CD4-positive, alpha-beta T cell treated with Interleukin-15 for 4 hours (primary cell): ENCODE data around the gene MRPS17.
"Not testable (repeated sequence)": the region's sequence is repeated elsewhere in the genome, so short reads cannot be mapped to it uniquely, and the experiment has no call there.

Source experiments
- DNase-seq: peaks from one replicate; pipeline ENCODE4 v3.0.0-alpha.2; 2020; ENCODE audit warnings: low spot score

MRPS17 gene

DNA sequence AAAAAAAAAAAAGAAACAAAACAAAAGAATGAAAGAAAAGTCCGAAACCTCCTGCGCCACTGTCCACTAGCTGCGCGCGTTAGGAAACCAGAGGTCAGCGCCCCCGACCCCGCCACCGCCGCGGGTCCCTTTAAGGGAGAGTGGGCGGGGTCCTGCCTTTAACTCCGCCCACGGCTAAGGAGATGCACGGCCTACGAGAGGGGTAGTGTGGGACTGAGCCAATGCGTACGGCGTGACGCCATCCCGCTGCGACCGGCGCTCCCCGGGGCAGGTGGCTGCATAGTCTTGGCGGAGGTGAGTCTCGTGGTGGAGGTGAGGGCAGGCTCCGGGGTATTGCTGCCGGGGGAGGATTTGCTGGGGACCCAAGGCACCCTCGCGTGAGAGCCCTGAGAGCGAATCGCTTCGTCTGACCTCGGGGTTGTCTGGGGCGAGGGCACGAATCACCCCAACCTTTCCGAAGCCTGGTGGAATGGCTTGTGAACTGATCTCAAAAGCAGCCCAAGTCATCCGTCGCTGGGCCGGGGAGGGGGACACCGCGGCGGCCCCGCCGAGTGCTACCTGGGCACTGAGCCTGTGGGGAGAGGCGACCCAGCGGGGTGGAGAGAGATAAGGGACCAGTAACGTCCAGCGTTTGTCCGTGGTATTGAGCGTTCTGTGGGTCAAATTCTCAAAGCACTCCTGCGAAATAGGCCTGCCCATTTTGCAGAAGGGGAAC, at the start of gene MRPS17:
MRPS17 (plus strand) TSS at position 241 of the 715 bp plus-strand sequence. CDS start 1,319 bp downstream, outside the sequence.
- peak; percentile 91 for DNase-seq

DNA sequence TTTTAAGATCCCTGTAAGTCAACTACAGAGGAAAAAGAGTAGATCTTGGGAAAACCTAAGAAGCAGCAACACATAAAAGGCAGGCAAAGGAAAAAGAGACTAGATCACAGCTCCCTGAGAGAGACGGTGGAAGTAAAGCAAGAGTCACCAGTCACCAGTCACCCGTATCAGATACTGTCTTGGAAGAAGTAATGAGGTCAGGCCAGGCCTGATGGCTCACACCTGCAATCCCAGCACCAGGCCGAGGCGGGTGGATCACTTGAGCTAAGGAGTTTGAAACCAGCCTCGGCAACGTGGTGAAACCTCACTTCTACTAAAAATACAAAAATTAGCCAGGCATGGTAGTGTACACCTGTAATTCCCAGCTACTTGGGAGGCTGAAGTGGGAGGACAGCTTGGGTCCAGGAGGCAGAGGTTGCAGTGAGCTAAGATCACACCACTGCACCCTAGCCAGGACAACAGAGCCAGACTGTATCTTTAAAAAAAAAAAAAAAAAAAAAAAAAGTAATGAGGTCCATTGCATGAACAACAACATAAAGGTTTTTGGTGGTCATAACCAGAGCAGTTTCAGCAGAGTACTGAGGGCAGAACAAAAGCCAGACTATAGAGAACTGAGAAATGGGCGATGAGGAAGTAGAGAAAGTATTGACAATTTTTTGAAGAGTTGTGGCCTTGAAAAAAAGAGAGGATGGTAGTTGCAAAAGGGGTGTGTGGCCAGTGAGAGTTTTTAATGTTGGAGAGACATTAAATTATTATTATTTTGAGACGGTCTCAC, 47.5 kb upstream of the MRPS17 start:
- no peak for DNase-seq

DNA sequence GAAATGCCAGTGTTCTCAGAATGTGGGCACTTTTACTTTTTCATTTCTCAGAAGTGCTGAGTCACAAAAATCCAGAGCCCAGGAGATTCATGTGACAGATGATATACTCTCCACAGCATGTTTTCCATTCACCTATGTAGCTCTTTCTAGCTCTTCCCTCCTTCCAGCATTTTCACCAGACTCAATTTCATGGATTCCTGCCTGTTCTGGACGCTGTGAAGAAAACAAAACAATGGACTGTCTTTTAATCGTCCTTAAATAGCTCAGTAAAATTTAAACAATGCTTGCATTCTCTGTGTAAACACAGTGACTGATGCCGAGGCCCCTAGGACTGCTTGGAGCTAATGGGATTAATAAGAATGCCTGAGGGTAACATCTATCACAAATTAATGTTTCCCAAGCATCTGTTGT, 38.9 kb upstream of the MRPS17 start:
- DNase-seq, result no peak

DNA sequence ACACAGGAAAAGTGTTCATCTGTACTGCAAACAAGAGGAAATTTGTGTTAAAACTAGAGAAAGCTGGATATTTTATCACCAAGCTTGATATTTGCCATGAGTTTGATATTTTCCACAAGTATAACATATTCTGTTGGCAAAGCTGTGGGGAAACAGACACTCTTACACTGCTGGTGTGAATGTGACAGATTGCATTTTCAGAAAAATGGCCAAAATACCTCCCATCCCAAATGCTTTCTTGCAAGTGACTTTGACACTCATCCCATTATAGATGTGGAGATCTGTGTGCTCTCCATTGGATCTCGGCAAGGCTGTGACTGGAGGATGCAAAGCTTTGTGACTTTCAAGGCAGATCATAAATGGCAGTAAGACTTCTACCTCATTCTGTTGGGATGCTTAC, 33.9 kb upstream of the MRPS17 start:
- no peak for DNase-seq

DNA sequence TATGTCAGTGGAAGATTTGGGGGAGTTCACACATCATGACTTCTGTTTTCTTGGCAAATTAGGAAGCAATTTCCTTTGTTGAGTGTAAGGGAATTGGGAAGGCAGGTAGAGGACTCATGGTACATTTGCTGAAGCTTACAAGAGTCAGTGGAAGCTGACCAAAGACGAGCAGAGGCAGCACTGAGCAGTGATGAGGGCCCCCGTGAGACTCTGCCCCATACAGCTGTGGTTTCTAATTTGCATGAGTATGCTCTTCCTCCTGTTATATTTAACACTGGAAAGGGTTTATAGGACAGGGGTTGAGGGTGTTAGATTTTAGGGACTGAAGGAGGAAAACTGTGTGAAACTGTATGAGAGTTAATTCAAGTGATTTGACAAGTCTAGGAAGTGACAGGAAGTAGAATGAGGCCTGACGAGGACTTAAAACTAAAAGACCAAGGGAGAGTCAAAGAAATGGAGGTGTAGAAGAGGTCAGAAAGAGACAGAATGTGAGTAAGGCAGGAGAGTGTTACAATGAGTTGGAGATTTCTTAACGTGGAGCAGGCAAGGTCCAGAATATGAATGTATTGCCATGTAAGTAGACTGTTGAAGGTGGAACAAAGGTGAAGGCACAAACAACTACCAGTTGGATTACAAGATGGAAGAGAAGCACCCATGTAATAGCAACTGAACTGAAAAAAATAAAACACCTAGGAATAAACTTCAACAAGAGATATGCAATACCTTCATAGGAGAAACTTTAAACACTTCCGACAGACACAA, 23.5 kb upstream of the MRPS17 start:
- no peak for DNase-seq

DNA sequence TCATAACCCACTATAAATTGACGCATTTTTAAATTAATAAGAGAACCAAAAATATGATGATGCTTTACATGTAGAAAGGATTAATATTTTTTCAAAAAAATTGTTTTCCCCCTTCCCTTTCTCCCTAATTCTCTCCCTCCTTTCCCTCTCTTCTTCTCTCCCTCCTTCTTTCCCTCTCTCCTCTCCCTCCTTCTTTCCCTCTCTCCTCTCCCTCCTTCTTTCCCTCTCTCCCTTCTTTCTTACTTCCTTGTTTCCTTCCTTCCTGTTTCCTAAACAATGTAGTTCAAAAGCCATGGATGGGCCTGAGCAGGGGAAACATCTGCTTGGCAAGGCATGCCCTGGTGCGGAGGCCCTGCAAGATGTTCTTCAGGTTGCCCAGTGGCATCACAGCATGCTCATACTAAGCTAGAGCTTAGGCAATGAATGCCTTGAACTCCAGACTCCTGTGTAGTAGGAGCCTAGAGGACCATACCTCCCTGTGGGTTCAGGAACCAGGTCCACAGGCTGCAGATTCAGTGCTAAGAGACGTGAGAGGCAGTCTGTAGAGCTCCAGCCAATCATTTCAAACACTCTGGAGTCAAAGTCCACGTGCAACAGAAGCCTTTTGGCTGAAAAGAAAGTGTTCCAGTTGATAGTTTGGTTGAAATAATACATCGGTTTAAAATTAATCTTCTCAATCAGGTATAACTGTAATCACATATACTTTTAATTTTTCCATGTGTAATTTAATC, 20.1 kb upstream of the MRPS17 start:
- no peak for DNase-seq

DNA sequence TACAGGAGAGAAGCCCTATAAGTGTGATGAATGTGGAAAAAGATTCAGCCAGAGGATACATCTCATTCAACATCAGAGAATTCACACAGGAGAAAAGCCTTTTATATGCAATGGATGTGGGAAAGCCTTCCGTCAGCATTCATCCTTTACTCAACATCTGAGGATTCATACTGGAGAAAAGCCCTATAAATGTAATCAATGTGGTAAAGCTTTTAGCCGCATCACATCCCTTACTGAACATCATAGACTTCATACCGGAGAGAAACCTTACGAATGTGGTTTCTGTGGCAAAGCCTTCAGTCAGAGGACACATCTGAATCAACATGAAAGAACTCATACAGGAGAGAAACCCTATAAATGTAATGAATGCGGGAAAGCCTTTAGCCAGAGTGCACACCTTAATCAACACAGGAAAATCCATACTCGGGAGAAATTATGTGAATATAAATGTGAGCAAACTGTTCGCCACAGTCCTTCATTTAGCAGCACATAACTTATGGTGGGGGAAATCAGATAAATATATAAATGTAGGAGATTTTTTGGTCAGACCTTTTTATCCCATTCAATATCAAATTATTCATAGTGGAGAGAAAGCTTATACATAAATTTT, 12.1 kb upstream of the MRPS17 start:
- DNase-seq, result no peak

DNA sequence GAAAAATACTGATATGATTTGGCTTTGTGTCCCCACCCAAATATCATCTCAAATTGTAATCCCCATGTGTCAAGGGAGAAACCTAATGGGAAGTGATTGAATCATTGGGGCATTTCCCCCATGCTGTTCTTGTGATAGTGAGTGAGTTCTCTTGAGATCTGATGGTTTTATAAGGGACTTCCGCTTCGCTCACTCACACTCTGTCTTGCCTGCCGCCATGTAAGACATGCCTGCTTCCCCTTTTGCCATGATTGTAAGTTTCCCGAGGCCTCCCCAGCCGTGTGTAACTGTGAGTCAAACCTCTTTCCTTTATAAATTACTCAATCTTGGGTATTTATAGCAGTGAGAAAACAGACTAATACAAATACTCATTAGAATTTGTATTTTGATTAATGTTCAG, 5.1 kb upstream of the MRPS17 start:
- DNase-seq, result no peak

DNA sequence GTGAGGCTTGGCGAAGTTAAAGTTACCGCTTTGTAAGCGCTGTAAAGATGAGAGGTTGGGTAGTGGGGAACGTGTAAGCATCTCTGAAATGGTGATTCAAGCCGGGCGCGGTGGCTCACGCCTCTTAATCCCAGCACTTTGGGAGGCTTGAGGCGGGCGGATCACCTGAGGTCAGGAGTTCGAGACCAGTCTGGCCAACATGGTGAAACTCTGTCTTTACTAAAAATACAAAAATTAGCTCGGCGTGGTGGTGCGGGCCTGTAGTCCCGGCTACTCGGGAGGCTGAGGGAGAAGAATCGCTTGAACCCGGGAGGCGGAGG, 635 bp downstream of the MRPS17 start:
- not testable (repeated sequence) for DNase-seq

DNA sequence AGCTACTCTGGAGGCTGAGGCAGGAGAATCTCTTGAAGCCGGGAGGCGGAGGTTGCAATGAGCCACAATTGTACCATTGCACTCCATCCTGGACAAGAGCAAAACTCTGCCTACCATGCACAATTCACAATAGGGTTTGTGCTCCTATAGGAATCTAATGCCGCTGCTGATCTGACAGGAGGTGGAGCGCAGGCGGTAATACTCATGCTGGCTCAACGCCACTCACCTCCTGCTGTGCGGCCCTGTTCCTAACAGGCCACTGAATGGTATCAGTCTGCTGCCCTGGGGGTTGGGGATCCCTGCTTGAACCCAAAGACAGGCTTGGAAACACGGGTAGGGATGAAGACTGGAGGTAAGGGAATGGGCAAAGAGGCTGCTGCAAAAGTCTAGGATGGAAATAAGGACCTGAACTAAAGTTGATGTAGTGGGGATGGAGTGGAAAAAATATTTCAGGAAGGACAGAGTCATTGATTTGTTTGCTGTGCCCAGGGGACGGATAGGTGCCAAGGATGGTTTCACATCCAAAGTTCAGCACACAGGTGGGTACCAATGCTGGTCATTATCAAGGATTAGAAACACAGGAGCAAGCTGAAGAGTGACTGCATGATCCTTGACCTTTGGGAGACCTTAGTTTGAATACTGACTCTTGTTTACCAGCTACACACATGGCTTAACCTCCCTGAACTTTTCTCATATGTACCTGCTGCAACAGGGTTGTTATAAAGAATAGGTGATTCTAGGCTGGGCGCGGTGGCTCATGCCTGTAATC, 2.2 kb downstream of the MRPS17 start:
- no peak for DNase-seq

DNA sequence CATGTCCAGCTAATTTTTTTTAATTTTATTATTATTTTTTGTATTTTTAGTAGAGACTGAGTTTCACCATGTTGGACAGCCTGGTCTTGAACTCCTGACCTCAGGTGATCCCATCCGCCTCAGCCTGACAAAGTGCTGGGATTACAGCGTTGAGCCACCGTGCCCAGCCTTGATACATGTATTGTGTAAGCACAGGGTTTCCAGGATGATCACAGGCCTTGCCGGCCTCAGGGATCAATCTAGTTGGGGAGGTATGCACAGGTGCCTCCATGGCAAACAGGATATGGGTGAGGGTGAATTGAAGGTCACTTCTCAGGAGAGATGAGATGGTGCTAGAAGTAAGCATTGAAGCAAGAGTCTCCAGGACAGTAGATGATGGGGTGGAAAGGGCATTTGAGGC, 5.5 kb downstream of the MRPS17 start:
- DNase-seq, result no peak

DNA sequence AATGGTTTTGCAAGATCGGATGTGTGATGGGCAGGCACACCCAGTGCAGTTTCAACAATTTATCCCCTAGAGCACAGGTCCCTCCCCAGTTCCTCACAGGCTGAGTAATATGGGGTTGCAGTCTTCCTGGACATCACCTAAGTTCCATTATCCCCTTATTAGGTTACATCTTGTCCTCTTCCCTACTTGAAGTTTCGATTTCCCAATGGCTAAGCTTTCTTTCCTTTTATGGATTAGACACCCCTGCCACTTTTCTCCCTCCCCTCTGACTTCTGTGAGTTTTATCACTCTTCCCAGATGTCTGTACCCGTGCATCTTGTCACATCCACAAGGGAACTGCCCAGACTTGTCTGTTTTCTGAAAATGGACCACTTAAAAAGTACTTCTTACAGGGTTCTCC, 10.3 kb downstream of the MRPS17 start:
- DNase-seq, result no peak

DNA sequence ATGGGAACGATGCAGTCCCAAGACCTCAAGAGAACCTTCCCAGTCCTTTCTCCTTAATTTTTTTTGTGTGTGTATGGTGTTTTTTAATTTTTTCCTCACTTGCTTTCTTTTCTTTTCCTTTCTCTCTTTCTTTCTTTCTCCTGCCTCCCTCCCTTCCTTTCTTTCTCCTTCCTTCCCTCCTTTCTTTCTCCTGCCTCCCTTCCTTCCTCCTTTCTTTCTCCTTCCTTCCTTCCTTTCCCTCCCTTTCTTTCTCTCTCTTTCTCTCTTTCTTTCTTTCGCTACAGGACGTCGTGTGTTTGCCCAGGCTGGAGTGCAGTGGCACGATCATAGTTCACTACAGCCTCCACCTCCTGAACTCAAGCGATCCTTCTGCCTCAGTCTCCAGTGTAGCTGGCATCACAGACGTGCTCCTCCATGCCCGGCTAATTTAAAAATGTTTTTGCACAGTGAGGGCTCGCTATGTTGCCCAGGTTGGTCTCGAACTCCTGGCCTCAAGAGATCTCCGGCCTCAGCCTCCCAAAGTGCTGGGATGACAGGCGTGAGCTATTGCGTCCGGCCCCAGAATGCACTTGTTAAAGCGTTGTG, 12.0 kb downstream of the MRPS17 start:
- no peak for DNase-seq

DNA sequence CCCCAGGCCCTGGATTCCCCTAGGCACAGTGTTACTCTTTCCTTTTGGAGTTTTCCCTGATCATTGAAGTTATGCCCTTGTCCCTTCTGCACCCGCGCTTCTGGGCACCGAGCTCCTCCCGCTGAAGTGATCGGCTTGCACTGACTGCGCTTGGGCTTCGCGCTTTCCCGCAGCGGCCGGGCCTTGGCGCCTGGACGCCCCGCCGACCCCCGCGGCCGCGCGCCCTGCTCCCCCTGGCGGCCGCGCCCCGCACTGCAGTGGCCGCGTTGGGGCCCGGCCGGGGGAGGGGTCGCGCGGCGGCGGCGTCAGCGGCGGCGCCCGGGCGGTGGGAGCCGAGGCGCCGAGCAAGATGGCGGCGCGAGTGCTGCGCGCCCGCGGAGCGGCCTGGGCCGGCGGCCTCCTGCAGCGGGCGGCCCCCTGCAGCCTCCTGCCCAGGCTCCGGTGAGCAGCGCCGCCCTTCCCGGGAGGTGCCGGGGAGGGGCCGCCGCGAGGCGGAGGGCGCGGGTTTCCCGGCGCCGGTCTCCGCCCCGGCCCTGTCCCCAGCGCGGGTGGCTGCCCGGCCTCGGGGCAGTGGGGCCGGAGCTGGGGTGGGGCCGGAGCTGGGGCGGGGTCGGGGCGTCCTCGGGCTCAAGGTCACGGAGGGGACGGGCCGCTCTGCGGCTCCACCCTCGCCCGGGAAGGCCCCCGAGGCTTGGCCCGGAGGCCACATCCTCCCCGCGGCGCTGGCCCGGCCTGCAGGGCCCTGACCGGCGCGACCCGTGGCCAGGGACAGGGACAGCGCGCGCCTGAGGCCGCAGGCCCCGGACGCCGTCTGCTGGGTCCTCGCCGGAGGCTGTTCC, 12.8 kb downstream of the MRPS17 start, which contains the start of gene NIPSNAP2:
NIPSNAP2 (plus strand) TSS at position 325 of the 839 bp plus-strand sequence; CDS start at position 350, 25 bp downstream.
- peak; percentile 54 for DNase-seq

DNA sequence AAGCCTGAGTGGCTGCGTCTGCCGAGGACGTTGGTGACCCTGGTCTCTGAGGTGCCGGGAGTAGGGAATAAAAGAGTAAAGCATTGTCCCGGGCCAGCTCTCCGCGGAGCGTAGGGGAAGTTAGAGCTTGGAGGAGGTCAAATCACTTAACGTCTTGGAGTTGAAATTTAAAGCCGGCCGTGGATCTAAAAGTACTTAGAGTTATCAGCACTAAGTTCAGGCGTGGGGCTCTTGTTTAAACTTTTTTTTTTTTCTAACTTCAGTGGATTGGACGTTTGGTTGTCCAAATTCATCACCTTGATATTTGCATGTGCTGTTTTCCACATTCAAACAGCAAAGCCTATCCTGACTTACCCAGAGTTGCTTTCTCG, 13.4 kb downstream of the MRPS17 start:
- no peak for DNase-seq

DNA sequence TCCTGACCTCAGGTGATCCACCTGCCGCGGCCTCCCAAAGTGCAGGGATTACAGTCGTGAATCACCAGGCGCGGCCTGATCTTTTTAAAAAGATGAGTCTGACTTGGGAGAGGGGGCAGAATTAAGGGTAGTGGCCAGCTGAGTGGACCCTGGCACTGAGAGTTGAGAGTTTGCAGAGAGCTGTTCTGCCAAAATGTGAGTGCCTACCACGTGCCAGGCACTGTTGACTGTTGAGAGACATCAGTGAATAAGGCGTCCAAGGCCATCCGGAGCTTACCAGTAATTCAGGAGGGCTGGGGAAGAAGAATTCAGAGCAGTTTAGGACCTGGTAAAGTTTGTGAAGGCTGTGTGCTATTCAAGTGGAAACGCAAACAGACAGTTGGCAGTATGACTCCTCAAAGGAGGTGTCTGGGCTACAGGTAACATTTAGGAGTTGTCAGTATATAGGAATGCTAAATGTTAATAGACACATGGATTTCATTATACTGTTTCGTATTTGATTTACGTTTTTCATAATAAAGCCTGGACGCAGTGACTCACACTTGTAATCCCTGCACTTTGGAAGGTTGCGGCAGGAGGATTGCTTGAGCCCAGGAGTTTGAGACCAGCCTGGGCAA, 14.2 kb downstream of the MRPS17 start:
- no peak for DNase-seq

DNA sequence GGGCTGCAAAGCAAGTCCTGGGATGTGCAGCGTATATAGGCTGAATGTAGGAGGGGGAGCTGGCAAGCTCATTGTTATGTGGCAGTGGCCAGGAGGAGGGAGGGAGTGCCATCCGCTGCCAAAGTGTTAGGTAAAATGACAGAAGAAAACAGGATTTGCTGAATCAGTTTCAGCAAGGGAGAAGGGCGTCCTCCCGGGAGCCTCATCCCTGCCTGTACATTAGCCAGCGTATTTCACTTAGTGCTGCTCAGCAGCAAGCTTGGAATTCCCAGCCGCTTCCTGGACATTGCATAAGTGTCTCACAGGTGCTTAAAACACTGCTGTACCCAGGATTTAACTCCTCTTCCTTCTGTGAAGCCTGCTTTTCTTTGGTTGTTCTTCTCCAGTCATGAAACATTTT, 15.2 kb downstream of the MRPS17 start:
- DNase-seq, result no peak

DNA sequence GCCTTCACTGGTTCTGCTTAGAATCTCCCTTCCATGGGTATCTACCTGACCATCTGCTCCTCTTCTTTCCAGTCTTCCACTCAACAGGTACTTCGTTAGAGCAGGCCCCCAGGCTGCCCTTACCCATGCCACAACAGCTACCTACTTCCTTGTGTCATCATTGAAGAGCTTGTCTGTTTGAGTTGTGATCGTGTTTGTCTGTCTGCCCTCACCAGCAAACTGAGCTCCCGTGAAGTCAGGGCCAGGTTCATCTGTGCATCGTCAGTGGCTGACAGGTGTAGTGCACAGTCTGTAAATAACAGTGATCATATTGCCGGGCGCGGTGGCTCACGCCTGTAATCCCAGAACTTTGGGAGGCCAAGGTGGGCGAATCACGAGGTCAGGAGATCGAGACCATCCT, 17.7 kb downstream of the MRPS17 start:
- no peak for DNase-seq

DNA sequence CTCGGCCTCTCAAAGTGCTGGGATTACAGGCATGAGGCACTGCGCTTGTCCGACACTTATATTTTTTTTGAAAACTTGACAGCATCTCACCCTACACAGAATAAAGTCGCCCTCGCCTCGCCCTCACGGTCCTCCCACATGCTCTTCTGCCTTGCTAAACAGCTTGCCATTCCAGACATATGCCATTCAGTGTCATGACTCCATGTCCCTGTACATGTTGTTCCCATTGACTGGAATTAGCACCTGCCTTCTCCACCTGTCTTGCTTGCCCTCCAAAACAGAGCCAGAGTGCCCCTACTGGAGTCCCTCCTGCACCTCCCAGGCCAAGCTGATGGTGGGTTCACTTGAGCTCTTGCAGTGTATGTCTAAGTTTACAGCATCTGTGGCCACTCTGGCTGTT, 18.9 kb downstream of the MRPS17 start:
- no peak for DNase-seq
